IMR-90 (cell line): ENCODE measurements around the gene ASTN2.

Source experiments
- CEBPB ChIP-seq: IDR thresholded peaks from 2 replicates; pipeline ENCODE4 v1.6.1; 2012; ENCODE audit warnings: low read depth, low read length, improper control_type of control experiment
- CTCF ChIP-seq: conservative IDR thresholded peaks from 2 replicates; pipeline ENCODE4 v1.5.1; 2012; ENCODE audit warnings: mild to moderate bottlenecking, low read depth, low read length, improper control_type of control experiment
- ELK1 ChIP-seq: fragments of 150-350 bp; IDR thresholded peaks from 2 replicates; pipeline ENCODE4 v1.6.1; 2016; ENCODE audit warnings: low read depth, mild to moderate bottlenecking, low read length, moderate library complexity, borderline replicate concordance
- MAFK ChIP-seq: IDR thresholded peaks from 2 replicates; pipeline ENCODE4 v1.6.1; 2012; ENCODE audit warnings: low read depth, low read length, improper control_type of control experiment
- MAZ ChIP-seq: IDR thresholded peaks from 2 replicates; pipeline ENCODE4 v1.6.1; 2012; ENCODE audit warnings: low read depth, mild to moderate bottlenecking, low read length, improper control_type of control experiment, moderate library complexity, borderline replicate concordance
- MXI1 ChIP-seq: IDR thresholded peaks from 2 replicates; pipeline ENCODE4 v1.6.1; 2012; ENCODE audit warnings: low read depth, mild to moderate bottlenecking, low read length, moderate library complexity, borderline replicate concordance
- NFE2L2 ChIP-seq: fragments of 150-350 bp; IDR thresholded peaks from 2 replicates; pipeline ENCODE4 v1.6.1; 2016; ENCODE audit warnings: low read depth, mild to moderate bottlenecking, low read length
- POLR2A ChIP-seq: IDR thresholded peaks from 2 replicates; pipeline ENCODE4 v1.6.1; 2012; ENCODE audit warnings: mild to moderate bottlenecking, low read depth, low read length
- RAD21 ChIP-seq: IDR thresholded peaks from 2 replicates; pipeline ENCODE4 v1.6.1; 2012; ENCODE audit warnings: low read length, improper control_type of control experiment
- RCOR1 ChIP-seq: IDR thresholded peaks from 2 replicates; pipeline ENCODE4 v1.6.1; 2012; ENCODE audit warnings: mild to moderate bottlenecking, low read length, improper control_type of control experiment; ENCODE audit not compliant: insufficient replicate concordance
- RFX5 ChIP-seq: IDR thresholded peaks from 2 replicates; pipeline ENCODE4 v1.8.0; 2012; ENCODE audit warnings: low read depth, mild to moderate bottlenecking, low read length, moderate library complexity
- SMC3 ChIP-seq: fragments of 150-350 bp; IDR thresholded peaks from 2 replicates; pipeline ENCODE4 v1.6.1; 2016; ENCODE audit warnings: low read depth, mild to moderate bottlenecking, antibody characterized with exemption, low read length, moderate library complexity
- USF2 ChIP-seq: fragments of 150-350 bp; IDR thresholded peaks from 2 replicates; pipeline ENCODE4 v1.6.1; 2017; ENCODE audit warnings: mild to moderate bottlenecking, antibody characterized with exemption, low read length, low read depth

- TF ChIP-seq CTCF (no peak), POLR2A (no peak), USF2 (no peak), RAD21 (no peak), MAZ (no peak), MXI1 (no peak), MAFK (no peak), CEBPB (no peak), NFE2L2 (no peak), RCOR1 (no peak), ELK1 (no peak), RFX5 (no peak), SMC3 (no peak)
Measured at GRCh38 chr9:116806075-116806474, 608.8 kb downstream of the ASTN2 start.
